Erythroblast (primary cell): ENCODE data around the gene GPC5.

Experiments
- GATA1 ChIP-seq: IDR thresholded peaks from 2 replicates; pipeline ENCODE4 v1.6.1; 2011; ENCODE audit warnings: low read depth, mild to moderate bottlenecking, control low read depth, low read length, moderate library complexity
- POLR2A ChIP-seq: IDR thresholded peaks from 2 replicates; pipeline ENCODE4 v1.6.1; 2011; ENCODE audit warnings: mild to moderate bottlenecking, low read length

- TF ChIP-seq POLR2A (no peak), GATA1 (no peak)
Observed at GRCh38 chr13:92873029-92873428, 1474.6 kb downstream of the GPC5 start.
